ENCODE data around the gene LMAN2.
"Not testable (repeated sequence)": the region's sequence is repeated elsewhere in the genome, so short reads cannot be mapped to it uniquely, and the experiment has no call there.

LMAN2 gene

DNA sequence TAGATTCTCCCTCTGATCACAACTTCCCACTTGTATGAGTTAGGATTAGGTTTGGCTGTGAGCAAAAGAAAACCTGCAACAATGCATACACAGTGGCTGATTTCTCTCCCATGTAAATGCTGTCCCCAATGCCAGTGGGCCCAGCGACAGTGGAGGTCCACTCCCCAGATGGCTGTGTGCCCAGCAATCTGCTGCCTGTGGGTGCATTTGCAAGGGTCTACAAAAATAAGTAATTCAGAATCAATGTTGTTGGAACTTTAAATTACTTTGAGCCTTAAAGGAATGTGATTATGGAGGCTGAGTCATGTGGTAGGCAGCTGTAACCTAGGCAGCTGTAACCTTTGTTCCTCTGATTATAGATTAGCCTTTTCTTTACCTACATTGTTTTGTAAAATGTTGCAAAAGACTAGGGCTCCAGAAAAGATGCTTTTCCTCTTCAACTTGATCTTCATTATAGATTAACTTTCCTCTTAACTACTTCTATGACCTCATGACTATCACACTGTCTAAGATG, 25.5 kb downstream of the LMAN2 start:
- DNase-seq = no peak

DNA sequence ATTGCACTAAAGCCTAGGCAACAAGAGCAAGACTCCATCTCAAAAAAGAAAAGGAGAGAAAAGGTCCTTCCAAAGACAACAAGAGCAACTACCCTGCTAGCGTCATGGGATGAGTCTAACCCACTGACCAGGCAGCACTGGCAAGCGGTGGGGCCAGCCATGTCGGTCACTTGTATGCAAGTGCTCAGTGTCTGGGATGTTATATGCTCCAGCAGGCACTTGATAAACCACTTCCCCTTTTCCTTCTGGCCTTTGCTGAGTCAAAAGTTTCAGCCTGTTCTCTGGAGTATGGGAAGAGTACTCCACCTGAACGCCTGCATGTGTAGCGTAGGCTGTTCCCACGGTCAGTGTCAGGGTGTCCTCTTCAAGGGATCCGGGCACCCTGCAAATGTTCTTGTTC, 30.6 kb downstream of the LMAN2 start:
- no peak for DNase-seq

- DNase-seq = peak in 1 of 6 experiments; percentile 8
Observed at GRCh38 chr5:177319913-177320588, 31.4 kb downstream of the LMAN2 start.

DNA sequence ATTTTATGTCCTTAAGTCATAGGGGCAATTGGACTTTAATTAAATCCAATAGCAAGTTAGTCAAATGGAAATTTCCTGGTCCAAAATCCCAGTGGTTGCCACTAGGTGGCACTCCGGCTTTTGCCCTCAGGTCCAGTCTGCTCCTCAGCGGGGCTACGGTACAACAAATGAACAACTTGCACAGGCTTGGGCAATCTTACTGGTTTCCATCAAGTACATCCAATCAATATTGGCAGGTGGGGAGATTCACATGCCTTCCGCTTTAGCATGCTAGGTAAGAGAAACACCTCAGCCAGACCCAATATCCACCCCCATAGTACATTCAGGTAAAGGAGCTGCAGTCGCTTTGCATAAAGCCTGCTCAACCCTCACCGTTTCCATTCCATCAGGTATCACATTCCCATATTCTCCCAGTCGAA, 33.5 kb downstream of the LMAN2 start:
- DNase-seq = peak; percentile 31 to 71 (median 54)

DNA sequence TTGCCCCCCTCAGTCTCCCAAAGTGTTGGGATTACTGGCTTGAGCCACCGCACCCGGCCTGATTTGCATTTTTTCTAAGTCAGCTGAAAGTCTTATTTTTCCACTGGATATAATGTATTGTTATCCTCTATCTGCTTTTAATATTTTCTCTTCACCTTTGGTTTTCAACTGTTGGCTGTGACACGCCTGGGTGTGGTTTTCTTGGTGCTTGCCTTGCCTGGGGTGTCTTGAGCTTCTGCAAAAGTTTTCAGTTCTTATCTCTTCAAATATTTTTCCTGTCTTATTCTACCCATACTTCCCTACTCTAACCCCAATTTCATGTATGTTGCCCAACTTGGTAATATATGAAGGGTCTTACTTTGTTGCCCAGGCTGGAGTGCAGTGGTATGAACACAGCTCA, 35.5 kb downstream of the LMAN2 start:
- no peak for DNase-seq

DNA sequence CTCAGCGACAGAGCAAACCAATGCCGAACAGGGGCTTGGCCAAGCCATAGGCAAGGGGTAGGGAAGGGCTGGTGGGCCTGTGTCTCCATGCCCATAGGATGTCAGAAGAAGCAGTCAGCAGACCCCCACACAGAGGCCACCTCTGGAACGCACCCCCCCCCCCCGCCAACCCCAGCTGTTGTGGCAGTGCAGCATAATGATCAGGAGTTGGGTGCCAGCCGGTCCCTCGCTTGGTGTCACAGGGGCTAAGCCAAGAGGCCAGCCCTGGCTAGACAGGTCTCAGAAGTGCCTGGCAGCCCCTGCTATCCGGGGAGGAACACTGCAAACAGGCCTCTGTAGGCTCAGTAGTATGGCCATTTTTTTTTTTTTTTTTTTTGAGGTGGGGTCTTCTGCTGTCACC, 36.1 kb downstream of the LMAN2 start:
- no peak for DNase-seq

DNA sequence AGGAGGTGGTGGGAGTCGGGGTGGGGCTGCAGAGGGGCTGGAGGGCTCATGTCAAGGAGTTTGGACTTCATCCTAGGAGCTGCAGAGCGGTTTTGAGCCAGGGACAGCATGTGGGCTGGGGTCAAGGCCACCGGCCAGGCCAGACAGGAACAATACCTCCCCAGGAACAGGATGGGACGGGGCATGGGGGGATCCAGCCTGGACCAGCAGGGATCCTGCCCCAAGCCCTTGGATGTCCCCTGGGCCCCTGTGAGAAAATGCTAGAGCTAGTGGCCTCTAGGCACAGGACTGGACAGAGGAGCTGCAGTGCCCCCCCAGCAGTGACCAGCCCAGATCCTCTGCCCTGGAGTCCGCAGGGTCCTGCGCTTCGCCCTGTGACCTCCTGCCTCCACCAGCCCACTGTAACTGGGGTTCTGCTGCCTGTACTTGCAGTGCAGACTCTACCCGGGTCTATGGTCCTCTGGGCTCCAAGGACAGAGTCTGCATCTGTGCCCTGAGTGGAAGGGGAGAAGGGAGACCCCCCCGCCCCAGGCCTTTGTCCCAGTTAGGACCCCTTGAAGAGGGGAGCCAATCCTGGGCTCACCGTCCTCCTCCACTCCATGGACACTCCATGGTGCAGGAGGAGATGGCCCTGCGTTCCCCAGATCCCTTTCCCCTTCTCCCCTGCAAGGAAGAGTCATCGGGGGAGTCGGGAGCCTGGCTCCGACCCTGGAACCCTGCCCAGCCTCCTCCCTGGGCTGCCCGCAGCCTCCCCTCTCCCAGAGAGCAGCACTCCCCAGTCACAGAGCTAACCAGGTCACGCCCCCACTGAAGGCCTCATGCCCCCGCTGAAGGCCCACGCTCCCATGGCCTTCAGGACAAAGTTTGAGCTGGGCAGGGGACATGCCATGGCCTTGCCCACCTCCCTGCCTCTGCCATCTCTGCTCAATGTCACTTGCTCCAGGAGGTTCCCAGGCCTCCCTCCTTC, 36.8 kb downstream of the LMAN2 start:
- DNase-seq = no peak

GRCh38 chr5:177313561-177314259, 37.8 kb downstream of the LMAN2 start:
- no peak for DNase-seq

DNA sequence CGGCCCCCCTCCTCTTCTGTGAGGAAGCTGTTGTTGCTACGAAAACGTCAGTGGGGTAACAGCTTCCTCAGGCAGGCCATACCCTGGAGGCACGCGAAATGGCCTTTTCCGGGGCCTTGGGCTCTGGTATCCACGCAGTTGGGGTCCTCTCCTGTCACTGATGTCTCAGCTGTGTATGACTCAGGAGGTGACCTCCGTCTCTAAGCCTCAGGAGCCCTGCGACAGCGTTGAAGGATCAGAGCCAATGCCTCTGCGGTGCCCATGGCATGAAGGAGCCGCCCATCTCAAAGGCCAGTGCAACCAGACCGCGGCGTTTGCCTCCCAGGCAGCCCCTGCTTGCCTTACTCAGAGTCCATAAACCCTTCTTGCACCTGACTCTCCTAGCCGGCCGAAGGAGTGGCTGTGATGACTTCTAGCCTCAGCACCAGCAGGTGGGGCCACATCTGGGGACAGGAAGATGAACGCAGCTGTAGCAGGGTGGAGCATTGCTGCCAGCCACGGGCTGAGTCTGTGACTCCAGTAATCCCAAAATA, 38.8 kb downstream of the LMAN2 start:
- no peak for DNase-seq

- DNase-seq = peak; percentile 85 to 93 (median 90)
Observed at GRCh38 chr5:177311723-177312648, 39.5 kb downstream of the LMAN2 start, which contains the start of gene MXD3. Gene MXD3, minus strand, starts transcription at chr5:177311898. Its CDS starts 68 bp downstream, at chr5:177311830.

GRCh38 chr5:177311392-177311722, 40.1 kb downstream of the LMAN2 start:
- DNase-seq = no peak

GRCh38 chr5:177310757-177311391, 40.6 kb downstream of the LMAN2 start:
- DNase-seq = peak in 2 of 6 experiments; percentile 10 to 15

GRCh38 chr5:177310332-177310731, 41.1 kb downstream of the LMAN2 start:
- DNase-seq = no peak

DNA sequence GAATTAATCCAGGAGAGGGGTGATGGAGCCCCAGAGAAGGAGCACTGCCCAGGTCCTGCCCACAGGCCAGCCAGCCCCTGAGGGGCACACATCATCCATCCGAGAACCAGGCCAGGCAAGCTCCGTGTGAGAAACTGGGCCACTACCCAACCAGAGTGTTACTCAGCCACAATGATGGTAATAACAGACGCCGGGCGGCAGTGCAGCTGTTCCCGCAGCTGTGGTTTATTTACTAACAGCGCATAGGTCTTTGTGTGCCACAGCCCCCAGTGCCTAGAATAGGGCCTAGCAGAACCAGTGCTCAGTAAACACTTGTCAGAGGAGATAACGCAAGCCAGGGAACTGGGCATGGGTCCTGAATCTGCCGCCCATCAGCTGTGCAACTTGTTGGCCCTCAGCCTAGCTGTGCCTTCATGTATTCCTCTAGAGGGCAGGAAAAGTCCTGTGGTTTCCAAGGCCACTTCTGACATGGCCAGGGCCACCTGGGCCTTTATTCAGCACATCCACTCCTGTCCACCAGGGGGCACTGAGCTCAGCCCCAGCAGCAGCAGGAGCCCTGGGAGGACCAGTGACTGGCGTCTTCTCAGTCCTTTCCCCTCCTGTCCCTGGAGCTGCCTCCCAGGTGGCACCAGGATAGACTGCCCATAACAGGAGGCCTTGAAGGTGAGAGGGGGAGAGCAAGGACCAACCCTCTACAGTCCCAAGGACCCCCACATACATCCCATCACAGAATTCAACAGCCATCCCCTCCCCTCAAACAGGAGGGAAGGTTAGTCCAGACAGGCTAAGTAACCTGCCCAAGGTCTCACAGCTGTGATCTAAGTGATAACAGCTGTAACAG, 41.9 kb downstream of the LMAN2 start:
- DNase-seq = peak; percentile 8 to 78 (median 58)

DNA sequence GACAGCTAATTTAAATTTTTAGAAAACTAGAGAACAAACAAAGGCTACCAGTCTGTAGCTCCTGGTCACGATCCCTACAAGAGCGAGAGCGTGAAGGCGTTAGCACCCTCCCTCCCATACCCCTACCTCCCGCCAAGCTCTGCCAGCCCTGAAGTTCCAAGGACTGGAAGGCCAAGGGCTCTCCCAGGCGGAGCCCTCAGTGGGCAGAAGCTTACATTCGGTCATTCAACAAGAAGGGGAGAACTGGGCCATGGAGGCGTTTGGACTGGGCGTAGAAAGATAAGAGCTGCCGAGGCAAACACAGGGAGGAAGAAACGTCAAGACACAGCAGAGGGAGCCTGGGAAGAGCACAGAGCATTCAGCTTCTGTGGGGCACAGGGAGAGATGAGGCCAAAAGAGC, 42.7 kb downstream of the LMAN2 start:
- no peak for DNase-seq

DNA sequence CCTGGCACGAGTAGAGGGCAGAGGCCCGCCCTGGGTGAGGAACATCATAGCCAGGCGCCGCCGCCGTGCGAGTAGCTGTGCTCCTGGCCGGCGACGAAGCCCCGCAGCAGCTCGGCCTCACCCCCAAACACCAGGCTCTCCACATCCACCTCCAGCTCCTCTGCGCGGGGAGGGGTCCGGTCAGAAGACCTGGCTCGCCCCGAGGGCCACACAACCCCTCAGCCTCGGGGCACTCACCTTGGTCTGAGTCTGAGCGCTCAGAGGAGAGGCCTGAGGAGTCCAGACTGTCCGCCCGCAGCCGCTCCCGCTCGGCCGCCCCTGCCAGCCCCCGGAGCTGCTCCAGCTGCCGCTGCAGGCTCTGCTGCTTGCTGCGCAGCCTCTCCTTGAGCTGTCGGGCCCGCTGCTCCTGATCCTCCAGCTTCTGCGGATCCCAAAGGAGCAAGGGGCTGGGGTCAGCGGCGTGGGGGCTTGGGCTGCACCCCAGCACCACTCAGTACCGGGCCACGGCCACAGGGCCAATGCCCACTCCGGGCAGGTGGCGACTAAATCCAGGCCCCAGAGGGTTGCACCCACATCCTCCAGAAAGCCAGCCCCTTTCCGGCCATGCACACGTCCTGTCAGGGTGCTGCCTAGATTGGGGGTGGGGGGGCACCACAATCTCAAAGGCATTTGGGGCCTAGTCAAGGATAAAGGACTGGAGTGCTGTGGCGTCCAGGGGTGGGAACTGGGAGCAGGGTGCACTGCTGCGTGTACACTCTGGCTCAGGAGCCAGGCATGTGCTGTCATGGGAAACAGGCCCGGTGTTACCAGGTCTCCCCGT, 43.7 kb downstream of the LMAN2 start:
- DNase-seq = no peak

- no peak for DNase-seq
Observed at GRCh38 chr5:177306674-177307543, 44.6 kb downstream of the LMAN2 start.

DNA sequence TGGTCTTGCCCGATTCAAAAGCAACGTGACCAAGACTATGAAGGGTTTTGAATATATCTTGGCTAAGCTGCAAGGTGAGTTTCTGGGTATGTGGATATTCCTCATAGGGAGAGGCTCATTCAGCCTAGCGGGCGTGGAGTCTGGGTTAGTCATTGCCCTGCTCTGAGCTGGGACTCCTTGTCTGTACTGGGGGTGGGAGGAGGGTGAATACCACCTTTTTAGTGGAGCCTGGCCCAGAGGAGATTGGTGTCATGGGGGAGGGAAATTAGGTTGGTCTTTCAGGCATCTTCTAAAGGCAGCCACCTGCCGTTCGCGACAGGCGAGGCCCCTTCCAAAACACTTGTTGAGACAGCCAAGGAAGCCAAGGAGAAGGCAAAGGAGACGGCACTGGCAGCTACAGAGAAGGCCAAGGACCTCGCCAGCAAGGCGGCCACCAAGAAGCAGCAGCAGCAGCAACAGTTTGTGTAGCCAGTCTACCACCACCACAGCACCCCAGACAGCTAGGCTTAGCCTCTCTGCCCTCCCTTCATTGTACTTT, 45.3 kb downstream of the LMAN2 start:
- not testable (repeated sequence) for DNase-seq

All from stimulated activated naive CD4-positive, alpha-beta T cell (primary cell).